Measurements from ENCODE around the gene MAPKAPK5.

DNA sequence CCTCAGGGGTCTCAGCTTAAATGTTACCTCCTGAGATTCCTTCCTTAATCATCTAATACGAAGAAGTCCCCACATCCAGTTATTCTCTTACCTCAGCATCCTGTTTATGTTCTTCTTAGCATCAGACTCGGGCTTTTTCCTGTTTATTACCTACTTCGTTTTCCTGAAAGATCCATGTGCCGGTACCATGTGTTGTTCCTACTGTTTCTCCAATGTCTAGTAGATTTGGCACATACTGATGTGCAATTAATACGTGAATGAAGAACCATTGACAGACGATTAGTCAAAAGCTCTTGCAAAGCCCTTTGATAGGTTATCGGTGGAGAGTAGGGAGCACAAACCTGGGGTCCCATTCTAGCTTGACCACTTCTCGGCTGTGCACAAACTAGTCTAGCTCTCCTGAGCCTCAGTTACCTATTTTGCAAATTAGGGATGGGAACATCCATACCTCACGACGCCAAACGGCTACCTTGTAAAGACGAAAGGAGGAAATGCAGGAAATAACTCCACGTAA, 735 bp upstream of the MAPKAPK5 start:
- TF ChIP-seq, protein P1, sequence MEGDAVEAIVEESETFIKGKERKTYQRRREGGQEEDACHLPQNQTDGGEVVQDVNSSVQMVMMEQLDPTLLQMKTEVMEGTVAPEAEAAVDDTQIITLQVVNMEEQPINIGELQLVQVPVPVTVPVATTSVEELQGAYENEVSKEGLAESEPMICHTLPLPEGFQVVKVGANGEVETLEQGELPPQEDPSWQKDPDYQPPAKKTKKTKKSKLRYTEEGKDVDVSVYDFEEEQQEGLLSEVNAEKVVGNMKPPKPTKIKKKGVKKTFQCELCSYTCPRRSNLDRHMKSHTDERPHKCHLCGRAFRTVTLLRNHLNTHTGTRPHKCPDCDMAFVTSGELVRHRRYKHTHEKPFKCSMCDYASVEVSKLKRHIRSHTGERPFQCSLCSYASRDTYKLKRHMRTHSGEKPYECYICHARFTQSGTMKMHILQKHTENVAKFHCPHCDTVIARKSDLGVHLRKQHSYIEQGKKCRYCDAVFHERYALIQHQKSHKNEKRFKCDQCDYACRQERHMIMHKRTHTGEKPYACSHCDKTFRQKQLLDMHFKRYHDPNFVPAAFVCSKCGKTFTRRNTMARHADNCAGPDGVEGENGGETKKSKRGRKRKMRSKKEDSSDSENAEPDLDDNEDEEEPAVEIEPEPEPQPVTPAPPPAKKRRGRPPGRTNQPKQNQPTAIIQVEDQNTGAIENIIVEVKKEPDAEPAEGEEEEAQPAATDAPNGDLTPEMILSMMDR (IDR thresholded peaks at IDR 0.05): no peak
- no peak for TF ChIP-seq POLR2A (IDR thresholded peaks at IDR 0.05)

Data from Peyer's patch (tissue), 4 donors.